ENCODE data around the gene ADAT2. TPM values are rescaled to one million over a fixed set of nuclear protein-coding genes. Genes with fewer than 3 reads are reported as not detected.

The ADAT2 gene
- total and polyA plus RNA-seq, 9 donors, result 5.1 to 18.1 (median 8.7) TPM

- Histone ChIP-seq H3K27me3 (ENCODE audit: control insufficient read depth, insufficient read depth, low read length) (no peaks in the 10 kb centered on the region), H3K36me3 (ENCODE audit: control insufficient read depth, insufficient read depth, low read length) (peaks cover 8% of the 10 kb centered on the region), H3K4me3 (ENCODE audit: low read length) (no peak overlapping the region), H3K4me1 (ENCODE audit: control insufficient read depth, insufficient read depth, low read length) (no peaks in the 10 kb centered on the region), H3K27ac (ENCODE audit: low read length) (no peak overlapping the region), H3K9me3 (replicated peaks; ENCODE audit: control insufficient read depth, low read depth, low read length) (no peaks in the 10 kb centered on the region)
- WGBS (ENCODE audit: insufficient coverage), result 100% methylated on average over 1 of the region's 2 CpGs
- no peak for DNase-seq
Measured at GRCh38 chr6:143443096-143443495, 7.4 kb downstream of the ADAT2 start.

DNA sequence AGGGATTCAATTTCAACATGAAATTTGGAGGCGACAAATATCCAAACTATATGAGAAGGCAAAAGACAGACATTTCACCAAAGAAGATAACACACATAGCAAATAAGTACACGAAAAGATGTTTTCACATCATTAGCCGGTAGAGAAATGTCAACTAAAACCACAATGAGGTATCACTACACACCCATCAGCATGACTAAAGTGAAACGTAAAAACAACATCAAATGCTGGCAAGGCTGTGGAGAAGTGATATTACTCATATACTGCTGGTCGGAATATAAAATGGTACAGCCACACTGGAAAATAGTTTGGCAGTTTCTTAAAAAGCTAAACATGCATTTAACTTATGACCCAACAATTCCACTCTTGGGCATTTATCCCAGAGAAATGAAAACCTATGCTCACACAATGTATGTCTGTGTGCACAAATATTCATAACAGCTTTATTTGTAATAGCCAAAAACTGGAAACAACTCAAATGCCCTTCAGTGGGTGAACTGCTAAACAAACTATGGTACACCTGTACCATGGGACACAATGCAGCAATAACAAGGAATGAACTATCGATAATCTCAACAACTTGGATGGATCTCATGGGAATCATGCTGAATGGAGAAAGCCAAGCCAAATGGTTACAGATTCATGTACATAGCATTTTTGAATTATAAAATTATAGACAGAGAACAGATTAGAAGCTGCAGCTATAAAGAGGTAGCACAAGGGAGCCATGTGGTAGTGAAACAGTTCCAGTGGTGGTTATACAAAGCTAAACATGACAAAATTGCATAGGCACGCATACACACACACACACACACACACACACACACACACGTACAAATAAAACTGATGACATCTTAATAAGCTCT lies 8.6 kb downstream of the ADAT2 start:
- DNase-seq, result no peak
- Histone ChIP-seq H3K9me3 (replicated peaks; ENCODE audit: control insufficient read depth, low read depth, low read length) (no peaks in the 10 kb centered on the region), H3K27me3 (ENCODE audit: control insufficient read depth, insufficient read depth, low read length) (no peaks in the 10 kb centered on the region), H3K27ac (ENCODE audit: low read length) (no peak overlapping the region), H3K36me3 (ENCODE audit: control insufficient read depth, insufficient read depth, low read length) (peaks cover 8% of the 10 kb centered on the region), H3K4me3 (ENCODE audit: low read length) (no peak overlapping the region), H3K4me1 (ENCODE audit: control insufficient read depth, insufficient read depth, low read length) (no peaks in the 10 kb centered on the region)
- no CpG with 5 or more reads among the region's 8 CpGs for WGBS (ENCODE audit: insufficient coverage)

GRCh38 chr6:143441010-143441409 lies 9.5 kb downstream of the ADAT2 start:
- Histone ChIP-seq H3K27ac (ENCODE audit: low read length) (no peak overlapping the region), H3K4me3 (ENCODE audit: low read length) (no peak overlapping the region), H3K36me3 (ENCODE audit: control insufficient read depth, insufficient read depth, low read length) (peaks cover 14% of the 10 kb centered on the region), H3K27me3 (ENCODE audit: control insufficient read depth, insufficient read depth, low read length) (no peaks in the 10 kb centered on the region), H3K9me3 (replicated peaks; ENCODE audit: control insufficient read depth, low read depth, low read length) (no peaks in the 10 kb centered on the region), H3K4me1 (ENCODE audit: control insufficient read depth, insufficient read depth, low read length) (no peaks in the 10 kb centered on the region)
- no peak for DNase-seq
- 100% methylated on average over 2 of the region's 2 CpGs for WGBS (ENCODE audit: insufficient coverage)

GRCh38 chr6:143432588-143432987 lies 17.9 kb downstream of the ADAT2 start:
- H3K27me3 ChIP-seq (ENCODE audit: control insufficient read depth, insufficient read depth, low read length), result no peaks in the 10 kb centered on the region
- no peak for DNase-seq
- H3K36me3 ChIP-seq (ENCODE audit: control insufficient read depth, insufficient read depth, low read length), result peaks cover 13% of the 10 kb centered on the region
- no CpG with 5 or more reads among the region's 4 CpGs for WGBS (ENCODE audit: insufficient coverage)
- H3K27ac ChIP-seq (ENCODE audit: low read length), result no peak overlapping the region
- H3K9me3 ChIP-seq (replicated peaks; ENCODE audit: control insufficient read depth, low read depth, low read length), result no peaks in the 10 kb centered on the region
- no peak overlapping the region for H3K4me3 ChIP-seq (ENCODE audit: low read length)
- no peaks in the 10 kb centered on the region for H3K4me1 ChIP-seq (ENCODE audit: control insufficient read depth, insufficient read depth, low read length)

DNA sequence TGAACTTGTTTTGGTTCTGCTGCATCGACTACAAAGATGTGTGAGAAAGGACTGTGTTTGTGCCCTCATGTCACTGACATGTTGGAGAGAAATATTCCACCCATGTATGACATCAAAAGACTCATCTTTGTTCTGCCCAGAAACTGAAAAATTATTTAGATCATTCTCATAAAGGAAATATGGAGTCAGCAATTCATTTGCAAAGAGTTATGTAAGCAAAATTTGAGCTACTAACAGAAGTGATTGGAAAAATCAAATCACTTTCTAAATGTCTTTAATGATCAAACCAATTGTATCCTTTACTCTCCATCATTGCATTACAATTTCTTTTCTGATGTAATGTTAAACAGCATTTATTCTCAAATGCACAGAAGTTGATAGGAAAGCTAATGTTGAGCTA lies 19.3 kb downstream of the ADAT2 start:
- no CpG with 5 or more reads among the region's 1 CpG for WGBS (ENCODE audit: insufficient coverage)
- no peaks in the 10 kb centered on the region for H3K4me1 ChIP-seq (ENCODE audit: control insufficient read depth, insufficient read depth, low read length)
- no peaks in the 10 kb centered on the region for H3K9me3 ChIP-seq (replicated peaks; ENCODE audit: control insufficient read depth, low read depth, low read length)
- H3K27ac ChIP-seq (ENCODE audit: low read length), result no peak overlapping the region
- no peaks in the 10 kb centered on the region for H3K27me3 ChIP-seq (ENCODE audit: control insufficient read depth, insufficient read depth, low read length)
- no peak for DNase-seq
- no peak overlapping the region for H3K4me3 ChIP-seq (ENCODE audit: low read length)
- peaks cover 9% of the 10 kb centered on the region for H3K36me3 ChIP-seq (ENCODE audit: control insufficient read depth, insufficient read depth, low read length)

- Histone ChIP-seq H3K4me1 (ENCODE audit: control insufficient read depth, insufficient read depth, low read length) (no peaks in the 10 kb centered on the region), H3K27ac (ENCODE audit: low read length) (no peak overlapping the region), H3K27me3 (ENCODE audit: control insufficient read depth, insufficient read depth, low read length) (no peaks in the 10 kb centered on the region), H3K4me3 (ENCODE audit: low read length) (no peak overlapping the region), H3K9me3 (replicated peaks; ENCODE audit: control insufficient read depth, low read depth, low read length) (no peaks in the 10 kb centered on the region), H3K36me3 (ENCODE audit: control insufficient read depth, insufficient read depth, low read length) (peaks cover 6% of the 10 kb centered on the region)
- DNase-seq, result no peak
- 71% methylated on average over 3 of the region's 4 CpGs for WGBS (ENCODE audit: insufficient coverage)
Measured at GRCh38 chr6:143429970-143430369, 20.5 kb downstream of the ADAT2 start.

DNA sequence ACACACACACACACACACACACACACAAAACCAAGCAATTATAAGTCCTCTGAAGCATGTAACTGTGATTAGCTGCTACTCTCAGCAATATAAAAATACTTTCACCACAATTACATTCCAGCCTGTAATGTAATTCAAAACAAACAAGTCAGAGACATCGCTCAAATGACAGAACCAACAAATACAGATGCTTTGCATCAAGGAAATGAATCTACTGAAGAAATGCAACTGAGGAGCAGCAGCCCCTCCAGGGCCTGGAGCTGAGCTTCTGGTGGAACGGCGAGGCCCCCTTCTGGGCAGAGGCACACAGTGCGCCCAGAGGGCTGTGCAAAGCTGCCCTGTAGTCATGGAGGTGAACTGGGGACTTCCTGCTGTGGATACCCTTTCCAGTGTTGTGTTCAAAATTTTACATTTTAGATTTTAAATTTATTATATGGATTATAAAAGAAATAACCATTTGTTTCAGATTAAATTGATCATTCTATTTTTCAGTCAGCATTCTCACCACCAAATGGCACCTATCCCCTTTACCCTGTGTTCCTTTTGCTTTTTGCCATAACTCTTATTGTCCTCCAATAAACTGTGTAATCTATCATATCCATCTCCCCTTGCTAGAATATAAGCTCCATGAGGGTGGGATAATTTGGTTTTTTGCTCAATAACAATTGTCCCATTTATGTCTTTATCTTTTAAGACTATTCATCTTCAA lies 23.2 kb downstream of the ADAT2 start:
- no peak overlapping the region for H3K27ac ChIP-seq (ENCODE audit: low read length)
- WGBS (ENCODE audit: insufficient coverage), result no CpG with 5 or more reads among the region's 4 CpGs
- no peaks in the 10 kb centered on the region for H3K9me3 ChIP-seq (replicated peaks; ENCODE audit: control insufficient read depth, low read depth, low read length)
- no peaks in the 10 kb centered on the region for H3K4me1 ChIP-seq (ENCODE audit: control insufficient read depth, insufficient read depth, low read length)
- H3K27me3 ChIP-seq (ENCODE audit: control insufficient read depth, insufficient read depth, low read length), result no peaks in the 10 kb centered on the region
- no peak overlapping the region for H3K4me3 ChIP-seq (ENCODE audit: low read length)
- H3K36me3 ChIP-seq (ENCODE audit: control insufficient read depth, insufficient read depth, low read length), result peaks cover 4% of the 10 kb centered on the region
- DNase-seq, result peak; percentile 88

DNA sequence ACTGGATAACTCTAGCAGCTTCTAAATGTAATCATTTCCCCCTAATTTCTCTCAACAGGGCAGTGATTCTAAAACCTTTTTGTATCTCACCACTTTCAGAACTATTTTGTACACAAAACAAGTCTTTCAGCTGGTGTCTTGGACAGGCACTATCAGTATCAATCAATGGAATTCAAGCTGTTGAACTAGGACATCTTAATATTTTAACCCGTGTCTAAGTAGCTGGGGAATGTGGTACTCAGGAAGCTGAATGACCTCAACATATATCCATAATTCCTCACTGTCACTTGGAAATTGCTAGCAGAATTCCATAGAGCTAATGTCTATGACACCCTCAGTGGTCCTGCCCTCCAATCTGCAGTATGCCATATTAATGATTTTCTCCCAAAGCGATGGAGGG lies 24.5 kb downstream of the ADAT2 start:
- WGBS (ENCODE audit: insufficient coverage), result no CpG with 5 or more reads among the region's 2 CpGs
- no peaks in the 10 kb centered on the region for H3K4me1 ChIP-seq (ENCODE audit: control insufficient read depth, insufficient read depth, low read length)
- no peaks in the 10 kb centered on the region for H3K9me3 ChIP-seq (replicated peaks; ENCODE audit: control insufficient read depth, low read depth, low read length)
- H3K27me3 ChIP-seq (ENCODE audit: control insufficient read depth, insufficient read depth, low read length), result no peaks in the 10 kb centered on the region
- no peak for DNase-seq
- H3K27ac ChIP-seq (ENCODE audit: low read length), result no peak overlapping the region
- no peaks in the 10 kb centered on the region for H3K36me3 ChIP-seq (ENCODE audit: control insufficient read depth, insufficient read depth, low read length)
- H3K4me3 ChIP-seq (ENCODE audit: low read length), result no peak overlapping the region

DNA sequence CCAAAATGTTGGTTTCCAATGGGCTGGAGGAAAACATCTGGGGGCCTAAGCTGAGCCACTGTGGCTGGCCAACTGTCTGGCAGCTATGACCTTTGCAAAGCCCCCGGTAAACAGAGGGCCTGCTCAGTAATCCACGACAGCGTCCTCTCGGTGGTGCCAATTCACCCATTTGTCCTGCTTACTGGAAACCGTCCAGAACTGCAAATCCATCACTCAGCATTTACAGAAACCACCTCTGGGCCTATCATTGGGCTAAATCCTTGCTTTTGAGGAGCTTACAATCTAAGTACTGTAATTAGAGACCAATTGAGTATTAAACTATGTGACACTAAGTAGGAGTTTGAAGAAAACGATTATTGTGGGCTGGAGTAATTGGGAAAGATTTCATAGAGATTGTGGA lies 31.0 kb downstream of the ADAT2 start:
- Histone ChIP-seq H3K9me3 (replicated peaks; ENCODE audit: control insufficient read depth, low read depth, low read length) (no peaks in the 10 kb centered on the region), H3K36me3 (ENCODE audit: control insufficient read depth, insufficient read depth, low read length) (no peaks in the 10 kb centered on the region), H3K27ac (ENCODE audit: low read length) (no peak overlapping the region), H3K4me3 (ENCODE audit: low read length) (no peak overlapping the region), H3K4me1 (ENCODE audit: control insufficient read depth, insufficient read depth, low read length) (no peaks in the 10 kb centered on the region), H3K27me3 (ENCODE audit: control insufficient read depth, insufficient read depth, low read length) (no peaks in the 10 kb centered on the region)
- WGBS (ENCODE audit: insufficient coverage), result 80% methylated on average over 5 of the region's 6 CpGs
- DNase-seq, result no peak

GRCh38 chr6:143414769-143415168 lies 35.7 kb downstream of the ADAT2 start:
- 80% methylated on average over 1 of the region's 3 CpGs for WGBS (ENCODE audit: insufficient coverage)
- no peak for DNase-seq
- H3K4me1 ChIP-seq (ENCODE audit: control insufficient read depth, insufficient read depth, low read length), result no peaks in the 10 kb centered on the region
- H3K27me3 ChIP-seq (ENCODE audit: control insufficient read depth, insufficient read depth, low read length), result no peaks in the 10 kb centered on the region
- no peaks in the 10 kb centered on the region for H3K9me3 ChIP-seq (replicated peaks; ENCODE audit: control insufficient read depth, low read depth, low read length)
- no peak overlapping the region for H3K4me3 ChIP-seq (ENCODE audit: low read length)
- no peaks in the 10 kb centered on the region for H3K36me3 ChIP-seq (ENCODE audit: control insufficient read depth, insufficient read depth, low read length)
- H3K27ac ChIP-seq (ENCODE audit: low read length), result no peak overlapping the region

Measured in muscle of leg (tissue), 11 donors.